ENCODE data around the gene LYSMD4.

LYSMD4 gene

GRCh38 chr15:99708563-99708962, 24.7 kb downstream of the LYSMD4 start:
- H3K27me3 ChIP-seq (ENCODE audit: control insufficient read depth in 1 of 2, insufficient read depth in 2 of 2, low read length in 2 of 2) = no peaks in the 10 kb centered on the region
- no peak overlapping the region for H3K9ac ChIP-seq (ENCODE audit: low read depth in 1 of 2, low read length in 2 of 2)
- peak overlapping the region in 1 of 2 donors; percentile 5 for H3K4me3 ChIP-seq (ENCODE audit: low read depth in 1 of 2, low read length in 2 of 2)
- H3K9me3 ChIP-seq (ENCODE audit: control insufficient read depth in 1 of 2, low read length in 2 of 2) = no peaks in the 10 kb centered on the region
- no peak overlapping the region for H3K27ac ChIP-seq (ENCODE audit: low read depth, low read length)
- peaks cover 10 to 32% of the 10 kb centered on the region in 2 donors for H3K36me3 ChIP-seq (ENCODE audit: control insufficient read depth in 1 of 2, insufficient read depth in 2 of 2, low read length in 2 of 2)
- H3K4me1 ChIP-seq (ENCODE audit: control insufficient read depth in 1 of 2, insufficient read depth in 2 of 2, low read length in 2 of 2) = peaks cover 15 to 18% of the 10 kb centered on the region in 2 donors

GRCh38 chr15:99707473-99708270, 25.6 kb downstream of the LYSMD4 start:
- H3K27me3 ChIP-seq (ENCODE audit: control insufficient read depth in 1 of 2, insufficient read depth in 2 of 2, low read length in 2 of 2) = no peaks in the 10 kb centered on the region
- H3K9ac ChIP-seq (ENCODE audit: low read depth in 1 of 2, low read length in 2 of 2) = no peak overlapping the region
- H3K27ac ChIP-seq (ENCODE audit: low read depth, low read length) = no peak overlapping the region
- H3K4me1 ChIP-seq (ENCODE audit: control insufficient read depth in 1 of 2, insufficient read depth in 2 of 2, low read length in 2 of 2) = peaks cover 15 to 22% of the 10 kb centered on the region in 2 donors
- peak overlapping the region in 1 of 2 donors; percentile 18 for H3K4me3 ChIP-seq (ENCODE audit: low read depth in 1 of 2, low read length in 2 of 2)
- peaks cover 5 to 26% of the 10 kb centered on the region in 2 donors for H3K36me3 ChIP-seq (ENCODE audit: control insufficient read depth in 1 of 2, insufficient read depth in 2 of 2, low read length in 2 of 2)
- H3K9me3 ChIP-seq (ENCODE audit: control insufficient read depth in 1 of 2, low read length in 2 of 2) = no peaks in the 10 kb centered on the region

GRCh38 chr15:99706557-99707303, 26.5 kb downstream of the LYSMD4 start:
- peaks cover 5 to 18% of the 10 kb centered on the region in 2 donors for H3K36me3 ChIP-seq (ENCODE audit: control insufficient read depth in 1 of 2, insufficient read depth in 2 of 2, low read length in 2 of 2)
- H3K27me3 ChIP-seq (ENCODE audit: control insufficient read depth in 1 of 2, insufficient read depth in 2 of 2, low read length in 2 of 2) = no peaks in the 10 kb centered on the region
- H3K4me1 ChIP-seq (ENCODE audit: control insufficient read depth in 1 of 2, insufficient read depth in 2 of 2, low read length in 2 of 2) = peaks cover 15 to 25% of the 10 kb centered on the region in 2 donors
- H3K9me3 ChIP-seq (ENCODE audit: control insufficient read depth in 1 of 2, low read length in 2 of 2) = no peaks in the 10 kb centered on the region
- H3K4me3 ChIP-seq (ENCODE audit: low read depth in 1 of 2, low read length in 2 of 2) = peak overlapping the region in 1 of 2 donors; percentile 18
- no peak overlapping the region for H3K27ac ChIP-seq (ENCODE audit: low read depth, low read length)
- H3K9ac ChIP-seq (ENCODE audit: low read depth in 1 of 2, low read length in 2 of 2) = no peak overlapping the region

GRCh38 chr15:99704444-99704838, 28.8 kb downstream of the LYSMD4 start:
- Histone ChIP-seq H3K27me3 (ENCODE audit: control insufficient read depth in 1 of 2, insufficient read depth in 2 of 2, low read length in 2 of 2) (no peaks in the 10 kb centered on the region), H3K9me3 (ENCODE audit: control insufficient read depth in 1 of 2, low read length in 2 of 2) (no peaks in the 10 kb centered on the region), H3K9ac (ENCODE audit: low read depth in 1 of 2, low read length in 2 of 2) (no peak overlapping the region)

GRCh38 chr15:99703603-99704443, 29.4 kb downstream of the LYSMD4 start:
- no peaks in the 10 kb centered on the region for H3K9me3 ChIP-seq (ENCODE audit: control insufficient read depth in 1 of 2, low read length in 2 of 2)
- no peaks in the 10 kb centered on the region for H3K27me3 ChIP-seq (ENCODE audit: control insufficient read depth in 1 of 2, insufficient read depth in 2 of 2, low read length in 2 of 2)

More at GRCh38 chr15:99704444-99704838, 28.8 kb downstream of the LYSMD4 start:
- Histone ChIP-seq H3K36me3 (ENCODE audit: control insufficient read depth in 1 of 2, insufficient read depth in 2 of 2, low read length in 2 of 2) (no peaks in the 10 kb centered on the region), H3K4me1 (ENCODE audit: control insufficient read depth in 1 of 2, insufficient read depth in 2 of 2, low read length in 2 of 2) (peaks cover 11 to 25% of the 10 kb centered on the region in 2 donors), H3K4me3 (ENCODE audit: low read depth in 1 of 2, low read length in 2 of 2) (no peak overlapping the region), H3K27ac (ENCODE audit: low read depth, low read length) (no peak overlapping the region)

GRCh38 chr15:99702895-99703602, 30.2 kb downstream of the LYSMD4 start:
- Histone ChIP-seq H3K27me3 (ENCODE audit: control insufficient read depth in 1 of 2, insufficient read depth in 2 of 2, low read length in 2 of 2) (no peaks in the 10 kb centered on the region), H3K36me3 (ENCODE audit: control insufficient read depth in 1 of 2, insufficient read depth in 2 of 2, low read length in 2 of 2) (no peaks in the 10 kb centered on the region), H3K27ac (ENCODE audit: low read depth, low read length) (peak overlapping the region; percentile 39), H3K9me3 (ENCODE audit: control insufficient read depth in 1 of 2, low read length in 2 of 2) (no peaks in the 10 kb centered on the region), H3K4me3 (ENCODE audit: low read depth in 1 of 2, low read length in 2 of 2) (no peak overlapping the region), H3K4me1 (ENCODE audit: control insufficient read depth in 1 of 2, insufficient read depth in 2 of 2, low read length in 2 of 2) (peaks cover 5 to 14% of the 10 kb centered on the region in 2 donors), H3K9ac (ENCODE audit: low read depth in 1 of 2, low read length in 2 of 2) (peak overlapping the region in 1 of 2 donors; percentile 21)

More at GRCh38 chr15:99703603-99704443, 29.4 kb downstream of the LYSMD4 start:
- Histone ChIP-seq H3K4me3 (ENCODE audit: low read depth in 1 of 2, low read length in 2 of 2) (no peak overlapping the region), H3K9ac (ENCODE audit: low read depth in 1 of 2, low read length in 2 of 2) (peak overlapping the region in 1 of 2 donors; percentile 21), H3K36me3 (ENCODE audit: control insufficient read depth in 1 of 2, insufficient read depth in 2 of 2, low read length in 2 of 2) (no peaks in the 10 kb centered on the region), H3K4me1 (ENCODE audit: control insufficient read depth in 1 of 2, insufficient read depth in 2 of 2, low read length in 2 of 2) (peaks cover 11 to 20% of the 10 kb centered on the region in 2 donors), H3K27ac (ENCODE audit: low read depth, low read length) (peak overlapping the region; percentile 39)

- H3K36me3 ChIP-seq (ENCODE audit: control insufficient read depth in 1 of 2, insufficient read depth in 2 of 2, low read length in 2 of 2) = peaks cover 14 to 19% of the 10 kb centered on the region in 2 donors
- no peak overlapping the region for H3K4me3 ChIP-seq (ENCODE audit: low read depth in 1 of 2, low read length in 2 of 2)
- H3K9ac ChIP-seq (ENCODE audit: low read depth in 1 of 2, low read length in 2 of 2) = no peak overlapping the region
- no peaks in the 10 kb centered on the region for H3K4me1 ChIP-seq (ENCODE audit: control insufficient read depth in 1 of 2, insufficient read depth in 2 of 2, low read length in 2 of 2)
- no peaks in the 10 kb centered on the region for H3K27me3 ChIP-seq (ENCODE audit: control insufficient read depth in 1 of 2, insufficient read depth in 2 of 2, low read length in 2 of 2)
- H3K27ac ChIP-seq (ENCODE audit: low read depth, low read length) = no peak overlapping the region
- H3K9me3 ChIP-seq (ENCODE audit: control insufficient read depth in 1 of 2, low read length in 2 of 2) = no peaks in the 10 kb centered on the region
Observed at GRCh38 chr15:99696096-99696495, 37.1 kb downstream of the LYSMD4 start.

GRCh38 chr15:99692825-99693224, 40.4 kb downstream of the LYSMD4 start:
- no peak overlapping the region for H3K27ac ChIP-seq (ENCODE audit: low read depth, low read length)
- no peaks in the 10 kb centered on the region for H3K9me3 ChIP-seq (ENCODE audit: control insufficient read depth in 1 of 2, low read length in 2 of 2)
- H3K36me3 ChIP-seq (ENCODE audit: control insufficient read depth in 1 of 2, insufficient read depth in 2 of 2, low read length in 2 of 2) = peaks cover 14 to 30% of the 10 kb centered on the region in 2 donors
- H3K9ac ChIP-seq (ENCODE audit: low read depth in 1 of 2, low read length in 2 of 2) = no peak overlapping the region
- H3K27me3 ChIP-seq (ENCODE audit: control insufficient read depth in 1 of 2, insufficient read depth in 2 of 2, low read length in 2 of 2) = no peaks in the 10 kb centered on the region
- no peaks in the 10 kb centered on the region for H3K4me1 ChIP-seq (ENCODE audit: control insufficient read depth in 1 of 2, insufficient read depth in 2 of 2, low read length in 2 of 2)
- no peak overlapping the region for H3K4me3 ChIP-seq (ENCODE audit: low read depth in 1 of 2, low read length in 2 of 2)

GRCh38 chr15:99686290-99686689, 46.9 kb downstream of the LYSMD4 start:
- H3K36me3 ChIP-seq (ENCODE audit: control insufficient read depth in 1 of 2, insufficient read depth in 2 of 2, low read length in 2 of 2) = peaks cover 0 to 12% of the 10 kb centered on the region in 2 donors
- H3K27me3 ChIP-seq (ENCODE audit: control insufficient read depth in 1 of 2, insufficient read depth in 2 of 2, low read length in 2 of 2) = no peaks in the 10 kb centered on the region

More at GRCh38 chr15:99686290-99686689, 46.9 kb downstream of the LYSMD4 start:
- H3K4me3 ChIP-seq (ENCODE audit: low read depth in 1 of 2, low read length in 2 of 2) = no peak overlapping the region
- H3K27ac ChIP-seq (ENCODE audit: low read depth, low read length) = no peak overlapping the region
- H3K4me1 ChIP-seq (ENCODE audit: control insufficient read depth in 1 of 2, insufficient read depth in 2 of 2, low read length in 2 of 2) = no peaks in the 10 kb centered on the region
- no peaks in the 10 kb centered on the region for H3K9me3 ChIP-seq (ENCODE audit: control insufficient read depth in 1 of 2, low read length in 2 of 2)
- H3K9ac ChIP-seq (ENCODE audit: low read depth in 1 of 2, low read length in 2 of 2) = no peak overlapping the region
